Measurements from ENCODE around the gene RBM34.

The RBM34 gene

DNA sequence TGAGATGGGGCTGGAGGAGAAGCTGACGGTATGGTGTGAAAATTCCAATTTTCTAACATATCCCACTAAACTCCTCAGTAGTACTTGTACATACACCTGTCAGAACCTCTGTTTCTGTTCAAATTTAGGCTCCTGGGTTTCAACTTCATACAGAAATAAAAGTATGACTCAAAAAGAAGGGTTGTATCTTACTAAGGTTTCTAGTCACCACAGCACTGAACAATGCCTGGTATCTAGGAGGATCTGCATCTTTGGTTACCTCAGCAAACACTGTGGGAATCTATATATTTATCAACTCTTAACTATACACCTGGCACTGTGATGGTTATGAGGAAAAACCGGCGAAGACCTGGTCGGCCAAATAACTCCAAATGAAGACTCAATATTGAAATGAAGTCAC, 13.8 kb downstream of the RBM34 start:
- Histone ChIP-seq H3K36me3 (ENCODE audit: control insufficient read depth, insufficient read depth, low read length) (peaks cover 11% of the 10 kb centered on the region), H3K9ac (ENCODE audit: low read length) (no peak overlapping the region), H3K4me3 (ENCODE audit: low read length) (no peak overlapping the region), H3K27me3 (ENCODE audit: control insufficient read depth, insufficient read depth, low read length) (no peaks in the 10 kb centered on the region), H3K27ac (ENCODE audit: low read depth, low read length) (no peak overlapping the region), H3K4me1 (ENCODE audit: control insufficient read depth, insufficient read depth, low read length) (no peaks in the 10 kb centered on the region)

DNA sequence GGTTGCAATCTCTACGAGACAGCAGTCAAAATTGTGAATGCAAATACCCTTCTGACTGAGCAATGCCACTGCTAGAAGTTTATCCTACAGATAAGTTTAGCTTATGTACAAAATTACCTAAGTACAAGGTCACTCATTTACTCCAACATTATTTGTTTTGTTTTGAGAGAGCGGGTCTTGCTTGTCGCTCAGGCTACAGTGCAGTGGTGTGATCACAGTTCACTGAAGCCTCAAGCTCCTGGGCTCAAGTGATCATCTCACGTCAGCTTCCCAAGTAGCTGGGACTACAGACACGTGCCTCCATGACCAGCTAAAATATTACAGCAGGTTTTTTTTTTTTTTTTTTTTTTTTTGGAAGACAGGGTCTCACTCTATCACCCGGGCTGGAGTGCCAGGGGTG, 15.4 kb downstream of the RBM34 start:
- Histone ChIP-seq H3K36me3 (ENCODE audit: control insufficient read depth, insufficient read depth, low read length) (peaks cover 6% of the 10 kb centered on the region), H3K4me3 (ENCODE audit: low read length) (no peak overlapping the region), H3K27me3 (ENCODE audit: control insufficient read depth, insufficient read depth, low read length) (no peaks in the 10 kb centered on the region), H3K9ac (ENCODE audit: low read length) (no peak overlapping the region), H3K27ac (ENCODE audit: low read depth, low read length) (no peak overlapping the region), H3K4me1 (ENCODE audit: control insufficient read depth, insufficient read depth, low read length) (no peaks in the 10 kb centered on the region)

DNA sequence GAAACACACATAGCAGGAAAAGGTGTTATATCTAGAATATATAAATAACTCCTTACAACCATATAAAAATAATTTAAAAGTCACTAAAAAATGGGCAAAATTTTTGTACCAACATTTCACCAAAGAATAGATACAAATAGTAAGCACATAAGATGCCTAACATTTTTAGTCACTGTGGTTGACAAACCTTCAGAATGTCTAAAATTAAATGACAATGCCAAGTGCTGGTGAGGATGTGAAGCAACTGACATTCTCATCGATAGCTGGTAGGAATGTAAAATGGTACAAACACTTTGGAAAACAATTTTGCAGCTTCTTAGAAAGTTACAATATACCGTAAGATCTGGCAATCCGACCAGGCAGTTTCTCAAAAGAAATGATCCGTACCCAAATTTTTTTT, 18.1 kb downstream of the RBM34 start:
- Histone ChIP-seq H3K27me3 (ENCODE audit: control insufficient read depth, insufficient read depth, low read length) (no peaks in the 10 kb centered on the region), H3K27ac (ENCODE audit: low read depth, low read length) (no peak overlapping the region), H3K9ac (ENCODE audit: low read length) (no peak overlapping the region), H3K4me3 (ENCODE audit: low read length) (no peak overlapping the region), H3K36me3 (ENCODE audit: control insufficient read depth, insufficient read depth, low read length) (peaks cover 12% of the 10 kb centered on the region), H3K4me1 (ENCODE audit: control insufficient read depth, insufficient read depth, low read length) (no peaks in the 10 kb centered on the region)

DNA sequence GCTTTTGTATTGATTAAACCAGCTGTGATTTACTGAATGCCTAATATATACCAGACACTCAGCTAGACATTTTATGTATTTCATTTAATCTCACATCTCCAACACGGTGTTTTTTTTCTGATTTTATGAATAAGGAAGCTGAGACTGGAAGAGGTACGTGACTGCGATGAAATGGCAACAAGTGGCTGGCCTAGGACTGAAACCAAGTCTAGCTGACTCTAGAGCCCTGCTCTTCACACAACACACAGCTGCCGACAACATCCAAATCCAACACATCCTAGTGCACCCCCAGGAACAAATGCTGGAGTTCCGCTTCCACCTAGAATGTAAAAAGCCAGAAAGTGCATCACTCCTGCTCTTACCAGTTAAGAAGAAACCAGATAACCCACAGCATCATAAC, 21.7 kb downstream of the RBM34 start:
- Histone ChIP-seq H3K4me3 (ENCODE audit: low read length) (no peak overlapping the region), H3K27me3 (ENCODE audit: control insufficient read depth, insufficient read depth, low read length) (no peaks in the 10 kb centered on the region), H3K9ac (ENCODE audit: low read length) (no peak overlapping the region), H3K27ac (ENCODE audit: low read depth, low read length) (no peak overlapping the region), H3K36me3 (ENCODE audit: control insufficient read depth, insufficient read depth, low read length) (peaks cover 23% of the 10 kb centered on the region), H3K4me1 (ENCODE audit: control insufficient read depth, insufficient read depth, low read length) (no peaks in the 10 kb centered on the region)

DNA sequence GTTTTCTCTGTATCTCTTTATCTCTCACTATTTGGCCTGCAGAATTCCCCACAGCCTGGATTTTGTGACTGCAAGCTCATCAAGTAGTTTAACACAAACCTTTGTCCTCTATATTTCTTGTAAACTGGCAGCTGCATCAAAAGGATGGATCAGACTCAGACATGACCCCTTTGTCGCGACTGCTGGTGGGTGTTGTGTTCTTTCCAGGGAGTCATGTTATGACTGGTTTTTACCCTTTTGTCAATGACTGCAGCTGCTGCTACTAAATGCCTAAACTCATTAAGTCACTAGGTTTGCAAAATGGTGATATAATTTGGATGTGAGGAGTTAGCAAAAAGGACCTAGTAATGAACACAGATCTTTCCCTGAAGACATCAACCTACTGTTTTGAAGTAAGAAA, 22.2 kb downstream of the RBM34 start:
- Histone ChIP-seq H3K36me3 (ENCODE audit: control insufficient read depth, insufficient read depth, low read length) (peaks cover 23% of the 10 kb centered on the region), H3K27me3 (ENCODE audit: control insufficient read depth, insufficient read depth, low read length) (no peaks in the 10 kb centered on the region), H3K9ac (ENCODE audit: low read length) (no peak overlapping the region), H3K4me1 (ENCODE audit: control insufficient read depth, insufficient read depth, low read length) (no peaks in the 10 kb centered on the region), H3K4me3 (ENCODE audit: low read length) (no peak overlapping the region), H3K27ac (ENCODE audit: low read depth, low read length) (no peak overlapping the region)

DNA sequence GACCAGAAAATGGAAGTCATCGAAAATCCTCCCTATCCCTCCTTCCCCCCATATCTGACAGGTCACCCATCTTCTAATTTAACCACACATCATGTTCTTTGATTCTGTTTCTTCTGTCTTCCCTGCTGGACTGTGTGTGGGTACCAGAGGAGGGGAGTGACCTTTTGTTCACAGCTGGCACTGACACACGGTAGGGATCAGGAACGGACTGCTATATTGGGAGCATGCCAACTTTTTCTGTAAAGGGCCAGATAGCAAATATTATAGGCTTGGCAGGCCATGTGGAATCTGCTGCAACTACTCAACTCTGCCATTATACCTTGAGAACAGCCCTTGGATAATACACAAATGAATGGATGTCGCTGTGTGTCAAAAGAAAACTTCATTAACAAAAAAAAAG, 24.9 kb downstream of the RBM34 start:
- Histone ChIP-seq H3K4me1 (ENCODE audit: control insufficient read depth, insufficient read depth, low read length) (no peaks in the 10 kb centered on the region), H3K36me3 (ENCODE audit: control insufficient read depth, insufficient read depth, low read length) (peaks cover 23% of the 10 kb centered on the region), H3K4me3 (ENCODE audit: low read length) (no peak overlapping the region), H3K27ac (ENCODE audit: low read depth, low read length) (no peak overlapping the region), H3K9ac (ENCODE audit: low read length) (no peak overlapping the region), H3K27me3 (ENCODE audit: control insufficient read depth, insufficient read depth, low read length) (no peaks in the 10 kb centered on the region)

DNA sequence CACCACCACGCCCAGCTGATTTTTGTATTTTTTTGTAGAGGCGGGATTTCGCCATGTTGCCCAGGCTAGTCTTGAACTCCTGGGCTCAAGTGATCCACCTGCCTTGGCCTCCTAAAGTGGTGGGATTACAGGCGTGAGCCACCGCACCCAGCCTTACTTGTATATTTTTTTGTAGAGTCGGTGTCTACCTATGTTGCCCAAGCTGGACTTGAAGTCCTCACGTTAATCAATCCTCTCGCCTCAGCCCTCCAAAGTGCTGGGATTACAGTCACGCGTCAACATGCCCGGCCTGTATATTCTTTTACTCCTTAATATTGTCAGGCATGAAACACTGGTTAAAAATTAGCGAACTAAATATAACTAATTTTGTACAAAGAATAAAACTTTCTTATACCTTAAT, 26.9 kb downstream of the RBM34 start:
- H3K9ac ChIP-seq (ENCODE audit: low read length): no peak overlapping the region
- no peak overlapping the region for H3K27ac ChIP-seq (ENCODE audit: low read depth, low read length)
- no peaks in the 10 kb centered on the region for H3K4me1 ChIP-seq (ENCODE audit: control insufficient read depth, insufficient read depth, low read length)
- H3K27me3 ChIP-seq (ENCODE audit: control insufficient read depth, insufficient read depth, low read length): no peaks in the 10 kb centered on the region
- no peak overlapping the region for H3K4me3 ChIP-seq (ENCODE audit: low read length)
- H3K36me3 ChIP-seq (ENCODE audit: control insufficient read depth, insufficient read depth, low read length): peaks cover 22% of the 10 kb centered on the region

DNA sequence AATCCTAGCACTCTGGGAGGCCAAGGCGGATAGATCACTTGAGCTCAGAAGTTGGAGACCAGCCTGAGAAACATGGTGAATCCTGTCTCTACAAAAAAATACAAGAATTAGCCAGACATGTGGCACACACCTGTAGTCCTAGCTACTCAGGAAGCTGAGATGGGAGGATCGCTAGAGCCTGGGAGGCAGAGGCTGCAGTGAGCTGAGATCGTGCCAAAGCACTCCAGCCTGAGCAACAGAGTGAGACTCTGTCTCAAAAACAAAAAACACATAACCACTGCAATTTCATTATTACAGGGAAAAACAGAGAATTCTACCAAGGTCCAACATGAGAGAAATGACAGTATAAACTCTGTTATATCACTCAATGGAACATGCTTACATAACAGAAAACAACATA, 28.0 kb downstream of the RBM34 start:
- H3K27me3 ChIP-seq (ENCODE audit: control insufficient read depth, insufficient read depth, low read length): no peaks in the 10 kb centered on the region
- no peak overlapping the region for H3K4me3 ChIP-seq (ENCODE audit: low read length)
- H3K9ac ChIP-seq (ENCODE audit: low read length): no peak overlapping the region
- H3K36me3 ChIP-seq (ENCODE audit: control insufficient read depth, insufficient read depth, low read length): peaks cover 20% of the 10 kb centered on the region
- no peak overlapping the region for H3K27ac ChIP-seq (ENCODE audit: low read depth, low read length)
- no peaks in the 10 kb centered on the region for H3K4me1 ChIP-seq (ENCODE audit: control insufficient read depth, insufficient read depth, low read length)

DNA sequence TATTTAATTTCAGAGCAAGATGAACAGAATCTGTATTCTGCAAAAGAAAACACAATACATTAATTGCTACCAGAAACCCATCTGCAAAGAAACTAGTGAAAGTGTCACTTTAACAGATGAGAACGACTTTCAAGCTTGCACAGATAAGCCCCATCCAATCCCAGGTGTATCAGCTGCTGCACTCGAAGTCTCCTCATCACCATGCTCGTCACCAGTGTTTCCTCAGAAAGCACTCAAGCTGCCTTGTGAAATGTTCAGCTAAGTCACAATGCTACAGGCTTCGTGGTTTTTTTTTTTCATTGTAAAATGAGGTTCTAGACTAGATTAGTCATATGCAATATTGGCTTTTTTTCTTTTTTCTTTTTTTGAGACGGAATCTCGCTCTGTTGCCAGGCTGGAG, 29.1 kb downstream of the RBM34 start:
- H3K4me1 ChIP-seq (ENCODE audit: control insufficient read depth, insufficient read depth, low read length): peaks cover 2% of the 10 kb centered on the region
- H3K27me3 ChIP-seq (ENCODE audit: control insufficient read depth, insufficient read depth, low read length): no peaks in the 10 kb centered on the region
- no peak overlapping the region for H3K9ac ChIP-seq (ENCODE audit: low read length)
- H3K27ac ChIP-seq (ENCODE audit: low read depth, low read length): no peak overlapping the region
- no peak overlapping the region for H3K4me3 ChIP-seq (ENCODE audit: low read length)
- peaks cover 13% of the 10 kb centered on the region for H3K36me3 ChIP-seq (ENCODE audit: control insufficient read depth, insufficient read depth, low read length)

DNA sequence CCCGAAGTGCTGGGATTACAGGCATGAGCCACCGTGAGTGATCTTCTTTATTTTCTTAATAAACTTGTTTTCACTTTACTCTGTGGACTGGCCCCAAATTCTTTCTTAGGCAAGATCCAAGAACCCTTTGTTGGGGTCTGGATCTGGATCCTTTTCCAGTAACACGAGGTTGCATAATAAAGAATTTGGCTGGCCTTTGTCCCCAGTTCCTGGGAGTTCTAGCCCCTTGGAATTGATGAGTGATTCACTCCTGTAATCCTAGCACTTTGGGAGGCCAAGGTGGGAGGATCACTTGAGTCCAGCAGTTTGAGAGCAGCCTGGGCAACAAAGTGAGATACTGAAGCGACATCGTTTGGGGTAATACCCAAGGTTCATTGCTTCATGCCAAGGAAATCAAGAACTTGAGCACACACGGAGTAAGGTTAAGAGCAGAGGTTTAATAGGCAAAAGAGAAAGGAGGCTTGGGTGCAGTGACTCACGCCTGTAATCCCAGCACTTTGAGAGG, 30.2 kb downstream of the RBM34 start:
- H3K4me3 ChIP-seq (ENCODE audit: low read length): no peak overlapping the region
- peaks cover 3% of the 10 kb centered on the region for H3K4me1 ChIP-seq (ENCODE audit: control insufficient read depth, insufficient read depth, low read length)
- peaks cover 6% of the 10 kb centered on the region for H3K36me3 ChIP-seq (ENCODE audit: control insufficient read depth, insufficient read depth, low read length)
- H3K27ac ChIP-seq (ENCODE audit: low read depth, low read length): no peak overlapping the region
- no peak overlapping the region for H3K9ac ChIP-seq (ENCODE audit: low read length)
- no peaks in the 10 kb centered on the region for H3K27me3 ChIP-seq (ENCODE audit: control insufficient read depth, insufficient read depth, low read length)

DNA sequence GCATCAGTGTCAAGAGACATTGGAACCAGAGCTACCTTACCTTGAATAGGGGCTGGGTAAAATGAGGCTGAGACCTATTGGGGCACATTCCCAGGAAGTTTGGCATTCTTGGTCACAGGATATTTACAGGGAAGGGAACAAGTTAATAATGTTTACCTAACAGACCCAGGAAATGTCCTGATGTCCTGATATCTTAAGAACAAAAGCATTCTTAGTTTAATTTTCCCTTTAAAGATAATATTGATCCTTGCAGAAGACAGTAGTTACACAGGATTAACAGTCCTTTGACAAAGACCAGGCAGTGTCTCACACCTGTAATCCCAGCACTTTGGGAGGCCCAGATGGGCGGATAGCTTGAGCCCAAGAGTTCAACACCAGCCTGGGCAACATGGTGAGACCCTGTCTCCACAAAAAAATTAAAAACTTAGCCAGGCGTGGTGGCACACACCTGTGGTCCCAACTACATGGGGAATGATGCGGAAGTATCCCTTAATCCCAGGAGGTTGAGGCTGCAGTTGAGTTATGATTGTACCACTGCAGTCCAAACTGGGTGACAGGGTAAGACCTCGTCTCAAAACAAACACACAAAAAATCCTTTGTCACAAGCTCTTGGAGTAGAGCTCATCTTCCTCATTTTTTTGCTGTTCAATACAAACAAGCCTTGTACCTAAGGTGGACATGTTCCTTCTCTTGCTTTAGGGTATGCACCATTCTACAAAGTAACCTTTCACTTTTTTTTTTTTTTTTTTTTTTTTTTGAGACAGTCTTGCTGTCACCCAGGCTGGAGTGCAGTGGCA, 31.1 kb downstream of the RBM34 start:
- Histone ChIP-seq H3K4me1 (ENCODE audit: control insufficient read depth, insufficient read depth, low read length) (peaks cover 3% of the 10 kb centered on the region), H3K9ac (ENCODE audit: low read length) (no peak overlapping the region), H3K27ac (ENCODE audit: low read depth, low read length) (no peak overlapping the region), H3K4me3 (ENCODE audit: low read length) (no peak overlapping the region), H3K27me3 (ENCODE audit: control insufficient read depth, insufficient read depth, low read length) (no peaks in the 10 kb centered on the region), H3K36me3 (ENCODE audit: control insufficient read depth, insufficient read depth, low read length) (peaks cover 3% of the 10 kb centered on the region)

DNA sequence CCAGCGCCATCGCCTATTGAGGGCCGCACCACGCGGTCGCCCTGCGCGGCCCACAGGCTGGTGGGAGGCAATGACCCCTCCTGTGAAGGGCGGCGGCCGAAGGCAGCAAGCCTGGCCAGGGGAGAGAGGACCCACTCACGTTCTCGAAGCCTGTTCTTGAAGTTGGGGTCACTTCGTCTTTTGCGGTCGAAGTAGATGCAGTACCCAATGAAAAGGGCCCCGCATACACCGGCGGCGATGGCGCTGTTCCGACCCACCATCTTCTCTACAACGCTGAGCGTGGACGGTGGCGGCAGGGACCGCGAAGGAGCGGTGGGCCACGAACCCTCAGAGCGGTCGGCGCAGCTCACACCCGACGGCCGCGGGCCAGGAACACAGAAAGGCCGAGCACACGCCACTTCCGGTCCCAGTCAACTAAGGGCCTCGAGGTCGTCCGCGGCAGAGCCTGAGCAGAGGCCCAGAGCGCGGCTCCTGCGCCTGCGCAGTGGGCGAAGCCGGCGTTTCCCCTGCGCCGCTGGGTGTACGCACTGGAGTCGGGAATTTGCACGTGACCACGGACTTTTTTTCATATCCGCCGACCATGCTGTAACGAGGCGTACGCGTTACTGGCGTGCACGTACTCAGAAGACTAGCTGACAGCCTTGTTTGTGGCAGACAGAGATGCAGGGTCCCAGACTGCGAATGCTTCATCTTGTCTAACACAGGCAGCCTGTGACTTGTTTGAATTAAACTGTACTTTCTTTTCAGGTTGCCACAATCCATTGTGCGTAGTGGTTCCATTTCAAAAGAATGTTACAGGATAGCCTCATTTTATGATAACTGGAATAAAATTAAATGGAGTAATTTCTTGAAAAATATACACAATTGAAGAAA, 32.4 kb downstream of the RBM34 start, which contains the start of gene TOMM20:
TOMM20 (minus strand) TSS at position 382 of the 873 bp plus-strand sequence; CDS start at position 260, 122 bp downstream.
- Histone ChIP-seq H3K9ac (ENCODE audit: low read length) (peak within 1 kb of the TSS; percentile 91), H3K27ac (ENCODE audit: low read depth, low read length) (peak within 1 kb of the TSS; percentile 88), H3K4me3 (ENCODE audit: low read length) (peak within 1 kb of the TSS; percentile 98), H3K4me1 (ENCODE audit: control insufficient read depth, insufficient read depth, low read length) (peaks cover 3% of the 10 kb centered on the region), H3K36me3 (ENCODE audit: control insufficient read depth, insufficient read depth, low read length) (peaks cover 5% of the 10 kb centered on the region), H3K27me3 (ENCODE audit: control insufficient read depth, insufficient read depth, low read length) (no peaks in the 10 kb centered on the region)
